Activated CD8-positive, alpha-beta memory T cell treated with anti-CD3 and anti-CD28 coated beads, Interleukin-2, amount 50 U/mL, for 48 hours (primary cell): Measurements from ENCODE around the gene THAP9.
"Not testable (repeated sequence)": the region's sequence is repeated elsewhere in the genome, so short reads cannot be mapped to it uniquely, and the experiment has no call there.

ENCODE experiments used
- DNase-seq: peaks from one replicate; pipeline ENCODE4 v3.0.0-alpha.2; 2020

Gene THAP9

DNA sequence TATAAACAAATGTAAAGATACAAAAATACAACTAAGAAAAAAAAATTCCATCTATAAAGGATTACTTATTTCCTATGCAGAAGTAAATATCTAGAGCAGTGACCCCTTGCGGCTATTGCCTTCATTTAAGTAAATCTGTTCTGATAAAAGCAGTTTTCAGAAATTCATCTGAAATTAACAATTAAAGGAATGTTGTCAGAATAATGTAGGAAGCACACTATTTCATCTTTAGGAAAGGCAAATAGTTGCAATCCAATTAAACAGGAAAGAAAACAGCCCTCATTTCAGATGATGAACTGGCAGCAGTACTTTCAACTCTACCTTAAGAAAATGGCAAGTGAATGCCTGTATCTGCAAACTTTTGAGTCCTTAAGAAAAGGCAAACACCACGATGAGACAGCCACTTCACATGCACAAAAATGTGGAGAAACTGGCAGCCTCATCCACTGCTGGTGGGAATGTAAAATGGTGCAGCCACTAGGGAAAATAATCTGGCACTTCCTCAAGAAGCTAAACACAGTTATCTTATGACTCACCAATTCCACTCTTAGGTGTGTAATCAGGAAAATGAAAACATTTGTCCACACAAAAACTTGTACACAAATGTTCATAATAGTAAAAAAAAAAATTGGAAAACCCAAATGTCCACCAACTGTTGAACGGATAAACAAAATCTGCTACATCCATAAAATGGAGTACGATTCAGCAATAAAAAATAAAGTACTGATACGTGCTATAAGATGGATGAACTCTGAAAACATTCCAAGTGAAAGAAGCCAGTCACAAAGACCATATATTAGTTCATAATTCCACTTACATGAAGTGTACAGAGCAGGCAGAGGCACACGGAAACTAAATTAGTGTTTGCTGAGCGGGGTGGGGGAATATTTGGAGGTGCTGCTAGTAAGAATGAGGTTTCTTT, 2.0 kb upstream of the THAP9 start:
- DNase-seq, result no peak

DNA sequence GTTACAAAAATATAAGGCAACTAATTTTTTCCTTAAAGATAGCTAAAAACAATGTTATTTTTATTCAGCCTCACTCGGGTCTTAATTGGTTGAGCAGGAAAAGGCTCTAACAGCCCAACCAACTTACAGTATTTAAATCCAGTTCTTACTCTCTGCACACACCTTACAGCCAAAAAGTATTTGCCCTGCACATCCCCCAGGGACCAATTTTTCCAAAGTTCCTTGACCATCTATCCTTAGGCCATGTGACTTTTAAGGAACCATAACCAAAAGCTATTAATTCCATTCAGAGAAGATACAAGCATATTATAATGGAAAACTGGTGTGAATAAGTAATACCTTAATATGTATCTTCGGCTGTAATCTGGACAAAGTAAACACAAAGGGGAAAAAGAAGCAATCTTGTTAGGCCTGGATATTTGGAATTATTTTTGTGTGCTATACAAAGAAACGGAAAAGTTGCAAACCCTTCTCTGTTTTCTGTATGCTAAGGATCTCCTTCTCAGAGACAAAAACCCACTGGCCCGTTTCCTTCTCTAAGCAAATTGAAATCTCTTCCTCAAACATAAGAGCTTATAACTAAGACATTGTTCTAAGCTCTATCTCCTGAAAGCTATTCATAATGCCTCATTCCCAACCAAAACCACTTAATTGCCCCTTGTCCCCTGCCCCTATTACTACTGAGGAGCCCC, 1.0 kb upstream of the THAP9 start:
- no peak for DNase-seq

DNA sequence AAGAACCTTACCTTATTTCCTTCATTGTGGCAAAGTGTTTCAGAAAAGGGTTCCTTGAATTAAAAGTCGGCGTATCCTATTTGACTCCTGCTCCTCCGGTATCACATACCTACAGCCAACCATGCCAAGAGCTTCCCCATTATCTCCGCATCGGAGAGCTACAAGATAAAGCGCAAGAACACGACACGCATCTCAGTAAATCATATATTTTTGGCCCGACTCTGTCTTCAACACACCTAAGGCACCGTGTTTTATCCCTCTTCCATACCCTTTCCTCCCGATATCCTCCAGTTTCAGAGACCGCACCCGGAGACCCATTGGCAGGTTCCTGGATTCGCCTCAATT, 497 bp upstream of the THAP9 start:
- no peak for DNase-seq

DNA sequence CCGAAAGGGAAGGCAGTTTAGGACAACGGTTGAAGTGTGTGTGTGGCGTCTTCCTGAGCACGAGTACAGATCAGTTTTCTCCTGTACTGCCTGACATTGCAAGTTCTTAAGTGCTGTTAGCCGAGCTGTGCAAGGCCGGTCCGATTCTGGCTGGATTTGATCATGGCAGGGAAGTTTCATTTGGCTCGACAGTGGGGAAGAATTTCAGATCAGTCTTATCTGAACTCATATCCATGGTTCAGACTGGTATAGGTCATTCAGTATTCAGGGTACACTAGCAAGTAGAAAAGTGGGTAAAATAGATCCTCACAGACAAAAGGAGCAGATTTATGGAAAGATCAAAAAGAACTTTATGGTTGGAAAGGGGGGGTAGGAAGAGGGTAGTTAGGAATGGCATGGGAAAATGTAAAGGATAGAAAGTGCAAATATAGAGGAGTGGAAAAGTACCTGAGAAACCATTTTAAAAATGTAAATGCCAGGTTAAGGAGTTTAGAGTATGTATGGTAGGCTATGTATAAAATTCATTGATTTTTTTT, 716 bp downstream of the THAP9 start:
- DNase-seq, result no peak

DNA sequence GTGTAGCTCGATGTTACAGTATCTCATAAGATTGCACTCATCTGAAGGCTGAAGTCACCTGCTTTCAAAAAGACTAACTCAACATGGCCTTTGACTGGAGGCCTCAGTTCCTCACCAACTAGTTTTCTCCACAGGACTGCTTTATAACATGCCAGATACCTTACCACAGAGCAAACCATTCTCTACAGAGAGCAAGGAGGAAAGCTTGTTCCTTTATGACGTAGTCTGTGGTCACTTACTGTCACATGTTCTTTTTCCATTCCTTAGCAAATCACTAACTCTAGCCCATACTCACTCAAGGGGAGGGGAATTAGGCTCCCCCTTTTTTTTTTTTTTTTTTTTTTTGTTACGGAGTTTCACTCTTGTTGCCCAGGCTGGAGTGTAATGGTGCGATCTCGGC, 3.2 kb downstream of the THAP9 start:
- no peak for DNase-seq

DNA sequence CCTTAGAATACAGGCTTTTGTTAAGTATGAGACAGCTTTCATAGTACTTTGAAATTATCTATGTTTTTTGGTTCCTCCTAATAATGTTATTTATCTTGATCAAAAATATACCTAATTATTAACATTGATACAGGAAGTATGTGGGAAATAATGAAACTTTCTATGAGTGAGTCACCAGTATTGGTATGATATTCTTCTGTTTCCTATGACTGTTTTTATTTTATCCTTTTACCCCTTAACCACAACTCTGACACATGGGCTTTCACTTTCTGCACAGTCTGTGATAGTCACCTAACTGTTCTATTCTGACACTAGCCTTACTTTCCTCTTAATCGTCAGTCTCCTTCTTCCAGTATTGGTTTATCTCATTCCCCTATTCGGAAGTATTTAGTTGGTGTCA, 4.7 kb downstream of the THAP9 start:
- DNase-seq, result no peak

DNA sequence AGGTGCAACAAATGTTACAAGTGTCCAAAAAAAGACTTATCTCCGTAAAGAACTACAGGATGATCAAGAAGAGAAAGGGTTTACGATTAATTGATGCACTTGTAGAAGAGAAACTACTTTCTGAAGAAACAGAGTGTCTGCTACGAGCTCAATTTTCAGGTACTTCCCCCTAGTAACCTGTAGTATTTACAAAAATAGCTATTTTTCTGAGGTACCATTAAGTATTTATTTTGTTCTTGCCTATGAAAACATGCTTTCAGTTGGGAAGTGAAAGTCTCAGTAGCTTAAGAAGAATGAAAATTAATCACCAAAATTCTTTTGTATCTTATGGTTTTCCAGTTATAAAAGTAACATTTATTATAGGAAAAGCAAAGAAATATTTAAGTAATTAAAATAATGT, 5.9 kb downstream of the THAP9 start:
- DNase-seq, result no peak

DNA sequence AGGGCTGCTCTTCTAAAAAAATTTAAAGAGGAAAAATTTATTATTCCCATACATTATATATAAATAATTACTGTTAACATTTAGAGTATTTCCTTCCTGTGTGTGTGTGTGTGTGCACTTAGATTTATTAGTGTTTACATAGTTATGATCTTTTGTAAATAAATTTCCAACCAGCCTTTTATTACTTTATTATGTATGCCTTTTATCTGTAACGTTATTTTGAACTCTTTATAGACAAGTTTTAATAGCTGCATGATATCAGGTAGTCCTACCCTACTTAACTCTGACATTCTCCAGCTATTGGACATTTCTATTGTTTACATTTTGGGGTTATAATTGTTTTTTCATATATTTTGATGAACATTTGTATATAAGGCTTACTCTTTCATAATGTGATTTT, 8.8 kb downstream of the THAP9 start:
- no peak for DNase-seq

DNA sequence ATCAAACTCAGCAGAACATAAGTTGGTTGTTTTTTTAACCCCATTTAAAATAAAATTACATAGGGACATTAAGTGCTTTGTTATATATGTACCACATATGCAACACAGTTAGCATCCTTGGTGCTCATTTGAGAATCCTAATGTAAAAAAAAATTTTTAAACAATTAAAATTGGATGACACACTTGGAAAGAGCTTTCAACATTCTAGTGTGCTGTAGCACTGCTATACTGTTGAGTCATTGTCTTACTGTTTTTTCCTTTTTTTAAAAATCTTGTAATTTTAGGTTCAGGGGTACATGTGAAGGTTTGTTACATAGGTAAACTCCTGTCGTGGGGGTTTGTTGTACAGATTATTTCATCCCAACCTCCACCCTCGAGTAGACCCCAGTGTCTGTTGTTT, 12.8 kb downstream of the THAP9 start:
- no peak for DNase-seq

DNA sequence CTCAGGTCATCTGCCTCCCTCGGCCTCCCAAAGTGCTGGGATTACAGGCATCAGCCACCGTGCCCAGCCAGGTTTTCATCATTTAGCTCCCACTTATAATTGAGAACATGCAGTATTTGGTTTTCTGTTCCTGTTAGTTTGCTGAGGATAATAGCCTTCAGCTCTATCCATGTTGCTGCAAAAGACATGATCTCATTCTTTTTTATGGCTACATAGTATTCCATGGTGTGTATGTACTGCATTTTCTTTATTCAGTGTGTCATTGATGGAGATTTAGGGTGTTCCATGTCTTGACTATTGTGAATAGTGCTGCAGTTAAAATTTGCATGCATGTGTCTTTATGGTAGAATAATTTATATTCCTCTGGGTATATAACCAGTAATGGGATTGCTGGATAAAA, 13.4 kb downstream of the THAP9 start:
- not testable (repeated sequence) for DNase-seq

DNA sequence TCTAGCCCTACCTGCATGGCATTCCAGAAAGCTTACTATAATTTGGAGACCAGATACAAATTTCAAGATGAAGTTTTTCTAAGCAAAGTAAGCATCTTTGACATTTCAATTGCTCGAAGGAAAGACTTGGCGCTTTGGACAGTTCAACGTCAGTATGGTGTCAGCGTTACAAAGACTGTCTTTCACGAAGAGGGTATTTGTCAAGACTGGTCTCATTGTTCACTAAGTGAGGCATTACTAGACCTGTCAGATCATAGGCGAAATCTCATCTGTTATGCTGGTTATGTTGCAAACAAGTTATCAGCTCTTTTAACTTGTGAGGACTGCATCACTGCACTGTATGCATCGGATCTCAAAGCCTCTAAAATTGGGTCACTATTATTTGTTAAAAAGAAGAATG, 17.6 kb downstream of the THAP9 start:
- DNase-seq, result no peak

DNA sequence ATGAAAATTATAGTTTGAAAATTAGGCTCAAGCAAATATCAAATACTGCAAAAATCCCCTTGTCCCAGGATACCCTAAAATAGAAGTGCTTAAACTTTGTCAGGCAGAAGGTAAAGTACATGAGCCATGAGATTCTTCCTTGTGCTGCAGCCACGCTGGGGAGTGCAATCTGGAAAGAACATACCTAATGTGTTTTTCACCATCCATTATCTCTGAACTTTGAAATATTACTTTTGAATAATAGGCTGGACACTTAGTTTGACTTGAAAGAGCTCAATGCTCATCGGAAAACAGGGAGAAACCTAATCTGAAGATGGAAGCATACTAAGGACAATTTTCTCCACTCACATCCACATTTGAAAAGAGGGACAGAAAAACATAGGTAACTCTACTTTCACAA, 18.9 kb downstream of the THAP9 start:
- DNase-seq, result no peak

DNA sequence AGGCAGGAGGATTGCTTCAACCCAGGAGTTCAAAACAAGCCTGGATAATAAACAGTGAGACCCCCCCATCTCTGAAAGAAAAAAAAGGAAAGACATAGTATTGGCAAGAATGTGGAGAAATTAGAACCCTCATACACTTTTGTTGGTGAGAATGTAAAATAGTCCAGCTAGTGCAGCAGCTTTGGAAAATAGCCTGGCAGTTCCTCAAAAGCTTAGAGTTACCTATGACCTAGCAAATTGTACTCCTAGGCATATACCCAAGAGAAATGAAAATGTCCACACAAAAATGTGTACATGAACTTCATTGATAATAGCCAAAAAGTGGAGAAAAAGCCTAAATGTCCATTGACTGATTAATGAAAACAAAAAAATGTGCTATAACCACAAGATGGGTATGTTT, 21.3 kb downstream of the THAP9 start:
- DNase-seq, result no peak

DNA sequence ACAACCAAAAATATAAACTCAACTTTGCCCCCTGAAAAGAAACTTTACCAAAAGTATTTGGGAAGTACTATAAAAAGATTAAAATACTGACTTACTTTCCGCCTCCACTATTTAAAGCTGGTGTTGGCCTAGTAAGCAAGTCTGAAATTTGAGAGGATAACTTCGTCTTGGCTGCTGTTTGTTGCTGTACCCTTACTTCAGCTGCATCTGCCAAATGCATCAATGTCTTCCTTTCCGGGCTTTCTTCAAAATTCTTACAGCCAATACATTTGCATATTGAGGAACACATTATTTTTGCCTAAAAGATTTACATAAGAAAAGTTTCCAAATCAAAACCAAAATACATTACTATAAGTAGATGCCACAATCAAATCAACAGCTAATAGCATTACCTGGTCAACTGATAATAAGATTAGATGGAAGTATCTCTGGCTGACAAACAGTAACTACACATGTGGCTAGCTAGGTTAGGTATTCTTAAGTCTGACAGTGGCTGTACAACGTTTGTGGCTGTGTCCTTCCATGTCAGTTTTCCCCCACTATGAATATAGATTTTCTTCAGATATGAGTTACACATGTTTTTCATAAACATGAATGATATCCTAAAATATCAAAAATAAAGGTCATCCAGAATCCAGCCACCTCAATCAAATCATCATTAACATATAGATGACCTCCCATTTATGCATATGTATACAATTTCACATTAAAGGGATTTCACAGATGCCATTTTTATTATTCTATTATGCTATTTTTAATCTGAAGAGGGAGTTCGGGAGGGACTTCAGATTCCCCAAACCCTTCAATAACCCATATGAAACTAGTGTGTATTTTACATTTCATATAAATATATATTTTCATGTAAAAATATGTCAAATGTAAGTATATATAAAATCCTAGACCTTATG, 30.6 kb downstream of the THAP9 start:
- no peak for DNase-seq

DNA sequence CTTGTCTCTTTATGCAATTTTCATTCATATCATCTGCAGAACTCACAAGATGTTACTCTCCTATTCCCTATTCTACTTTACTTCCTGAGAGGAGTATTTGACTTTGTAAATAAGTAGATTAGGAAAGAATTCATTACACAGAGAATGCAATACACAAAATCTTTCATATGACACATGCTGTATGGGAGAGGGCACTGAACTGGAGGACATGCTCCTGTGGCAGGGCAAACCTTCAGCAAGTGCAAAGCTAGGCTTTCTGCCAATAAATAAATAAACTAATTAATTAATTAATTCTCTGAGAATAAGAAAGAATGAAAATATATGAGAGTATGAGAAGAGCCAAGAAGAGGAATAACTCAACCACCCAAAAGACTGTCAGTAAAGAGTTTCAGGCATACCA, 33.9 kb downstream of the THAP9 start:
- DNase-seq, result no peak

DNA sequence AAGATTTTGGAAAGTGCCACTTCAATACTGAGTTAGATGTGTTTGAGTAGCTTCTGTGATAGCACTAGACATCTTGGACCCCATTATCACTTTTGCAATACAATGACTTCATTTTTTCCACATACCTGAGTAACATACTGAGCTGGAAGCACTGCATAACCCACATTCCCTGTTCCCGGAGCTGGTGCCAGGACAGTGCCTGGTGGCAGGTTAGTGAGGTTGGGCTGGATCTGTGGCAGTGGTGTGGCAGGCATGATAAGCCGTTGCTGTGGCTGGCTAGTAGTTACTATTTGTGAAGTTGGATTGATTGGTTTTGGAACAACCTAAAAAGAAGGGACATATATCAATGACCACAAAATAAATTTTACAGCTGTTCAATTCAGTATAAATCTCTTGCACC, 38.9 kb downstream of the THAP9 start:
- no peak for DNase-seq

DNA sequence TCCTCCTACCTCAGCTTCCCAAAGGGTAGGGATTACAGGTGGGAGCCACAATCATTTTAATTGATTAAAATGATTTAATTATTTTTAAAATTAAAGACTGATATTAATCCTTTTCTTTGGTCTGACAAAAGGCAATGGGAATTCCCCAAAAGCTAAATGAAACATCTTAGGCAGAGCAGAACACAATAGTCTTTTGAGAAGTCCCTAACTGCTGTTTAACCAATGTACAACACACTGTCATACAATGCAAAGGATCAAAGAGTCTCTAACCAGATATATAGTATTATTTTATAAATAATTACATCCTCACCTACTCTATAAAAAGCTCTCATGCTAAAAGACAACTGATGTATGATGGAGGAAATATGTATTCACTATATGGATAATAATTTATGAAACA, 47.0 kb downstream of the THAP9 start:
- DNase-seq, result no peak

DNA sequence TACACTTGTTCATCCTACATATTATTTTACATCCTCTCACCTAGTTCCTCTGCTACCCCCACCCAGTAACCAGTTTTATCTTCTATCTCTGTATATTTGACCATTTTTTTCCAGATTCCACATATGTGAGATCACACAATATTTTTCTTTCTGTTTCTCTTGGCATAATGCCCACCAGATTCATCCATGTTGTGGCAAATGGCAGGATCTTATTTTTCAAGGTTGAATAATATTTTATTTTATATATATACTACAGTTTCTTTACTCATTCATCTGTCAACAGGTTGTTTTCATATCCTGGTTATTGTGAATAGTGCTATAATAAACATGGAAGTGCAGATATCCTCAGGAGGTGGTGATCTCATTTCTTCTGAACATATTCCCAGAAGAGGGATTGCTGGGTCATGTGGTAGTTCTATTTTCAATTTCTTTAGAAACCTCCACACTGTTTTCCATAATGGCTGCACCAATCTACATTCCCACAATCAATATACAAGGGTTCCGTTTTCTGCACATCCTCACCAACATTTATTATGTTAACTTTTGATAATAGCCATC, 48.2 kb downstream of the THAP9 start:
- no peak for DNase-seq

DNA sequence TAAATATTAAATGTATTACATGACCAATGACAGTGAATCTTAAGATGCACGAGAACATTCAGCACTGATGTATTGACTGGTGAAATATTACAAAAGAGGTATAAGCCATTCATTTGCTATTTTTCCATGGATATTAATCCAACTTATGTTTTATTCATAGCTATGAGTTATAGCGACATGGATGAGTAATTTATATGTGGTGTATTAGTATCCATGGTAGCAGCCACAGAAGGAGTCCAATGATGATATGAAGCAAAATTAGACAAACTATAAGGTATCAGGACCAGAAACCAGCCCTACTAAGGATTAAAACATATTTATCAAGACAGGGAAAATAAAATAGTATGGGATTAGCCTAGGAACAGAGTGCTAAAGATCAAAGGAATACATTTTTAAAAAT, 50.7 kb downstream of the THAP9 start:
- no peak for DNase-seq

DNA sequence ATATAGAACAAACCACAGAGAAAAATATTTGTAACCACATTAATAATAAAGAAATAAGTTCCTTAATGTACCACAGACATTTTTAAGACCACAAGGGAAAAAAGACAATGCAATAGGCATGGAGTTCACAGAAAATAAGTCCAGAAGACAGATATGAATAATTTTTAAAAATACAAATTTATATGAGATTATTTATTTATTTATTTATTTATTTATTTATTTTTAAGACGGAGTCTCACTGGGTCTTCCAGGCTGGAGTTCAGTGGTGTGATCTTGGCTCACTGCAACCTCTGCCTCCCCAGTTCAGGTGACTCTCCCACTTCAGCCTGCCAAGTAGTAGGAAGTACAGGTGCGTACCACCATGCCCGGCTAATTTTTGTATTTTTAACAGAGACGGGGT, 53.7 kb downstream of the THAP9 start:
- DNase-seq, result no peak

DNA sequence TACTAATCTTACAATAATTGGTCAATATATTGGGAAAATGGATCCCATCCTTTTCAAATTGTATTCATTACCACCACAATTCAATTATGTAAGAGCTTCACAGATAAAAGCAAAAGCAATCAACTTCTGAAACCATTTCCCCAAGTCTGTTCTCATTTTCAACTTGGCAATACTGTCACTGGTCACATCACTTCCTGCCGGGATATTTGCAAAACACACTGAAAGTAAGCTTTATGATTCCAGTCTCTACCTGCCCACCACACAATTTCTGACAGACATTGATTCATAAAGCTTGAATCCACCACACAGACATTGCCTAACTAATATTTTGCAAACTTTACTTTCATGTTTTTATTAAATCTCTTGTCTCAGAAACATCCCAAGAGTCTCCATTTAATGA, 56.5 kb downstream of the THAP9 start:
- DNase-seq, result no peak

DNA sequence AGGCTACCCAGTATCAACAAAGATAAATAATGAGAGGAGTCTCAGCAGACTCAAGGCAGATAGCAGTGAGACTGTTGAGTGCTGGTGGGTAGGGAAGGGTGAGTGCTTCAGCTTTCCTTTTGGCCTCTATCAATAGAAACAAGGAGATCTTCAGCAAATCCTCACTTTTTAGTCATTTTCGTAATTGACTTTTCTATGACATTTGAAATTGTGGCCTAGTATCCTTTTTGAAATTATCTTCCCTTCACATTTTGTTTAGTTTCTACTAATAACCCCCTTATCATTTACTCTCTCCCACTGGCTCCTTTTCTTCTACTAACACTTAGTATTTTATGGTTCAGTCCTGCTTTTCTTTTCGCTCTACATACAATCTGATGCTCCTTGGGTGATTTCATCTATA, 65.2 kb downstream of the THAP9 start:
- DNase-seq, result no peak

DNA sequence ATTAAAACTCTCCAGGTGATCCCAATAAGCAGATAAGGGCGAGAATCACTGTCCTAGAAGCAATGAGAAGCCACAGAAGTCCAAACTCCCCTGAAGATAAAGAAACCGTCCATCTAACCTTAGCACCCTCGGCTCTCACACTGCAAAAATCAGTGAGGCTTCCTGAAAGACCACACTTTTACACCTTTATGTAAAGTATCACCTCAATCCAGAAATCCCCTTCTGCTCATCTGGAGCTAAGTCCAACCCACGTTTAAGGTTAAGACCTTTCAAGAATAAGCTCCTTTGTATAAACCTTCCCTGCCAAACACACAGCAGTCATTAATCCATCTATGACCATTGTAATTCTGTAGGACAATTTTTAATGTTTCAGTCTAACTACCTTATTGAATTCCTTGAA, 68.4 kb downstream of the THAP9 start:
- DNase-seq, result no peak
